Activated B cell treated with CpG ODN at 0.5 μM for 24 hours (primary cell): ENCODE measurements around the gene GCA. TPM values are rescaled to one million over a fixed set of nuclear protein-coding genes. Genes with fewer than 3 reads are reported as not detected.
A peak's percentile ranks its signal among the peaks of the same experiment; 100 is the strongest.

Experiments
- ATAC-seq: fragments of 200-7000 bp; cut with Tn5 transposase; one replicate; pipeline ENCODE4 v1.10.0; 2021; ENCODE audit warnings: low read depth, mild to moderate bottlenecking, moderate library complexity
- CTCF ChIA-PET: fragments of 350-600 bp; sonication (Branson Sonifier 250); formaldehyde crosslinking; loops from one replicate; lab custom pipeline; 2021; ENCODE audit warnings: antibody characterized with exemption; lab: Charles Lee
- POLR2A ChIA-PET: fragments of 350-600 bp; sonication (Branson Sonifier 250); formaldehyde crosslinking; loops from one replicate; lab custom pipeline; 2021; ENCODE audit warnings: antibody characterized with exemption; lab: Charles Lee
- DNase-seq: peaks from one replicate; pipeline ENCODE4 v3.0.0; 2022
- H3K27ac Mint-ChIP-seq: one replicate; pipeline ENCODE4 v1.8.0; 2020; ENCODE audit warnings: mixed read lengths
- H3K27me3 Mint-ChIP-seq: one replicate; pipeline ENCODE4 v1.8.0; 2021; ENCODE audit warnings: mixed read lengths
- H3K36me3 Mint-ChIP-seq: one replicate; pipeline ENCODE4 v1.8.0; 2021; ENCODE audit warnings: low read depth, mixed read lengths
- H3K4me1 Mint-ChIP-seq: one replicate; pipeline ENCODE4 v1.8.0; 2021; ENCODE audit warnings: mixed read lengths
- H3K4me3 Mint-ChIP-seq: one replicate; pipeline ENCODE4 v1.8.0; 2020; ENCODE audit warnings: mild to moderate bottlenecking, mixed read lengths
- H3K9me3 Mint-ChIP-seq: one replicate; pipeline ENCODE4 v1.8.0; 2020; ENCODE audit warnings: mixed read lengths
- intact Hi-C: fragments of 100-400 bp; cut with micrococcal nuclease; formaldehyde crosslinking; loops from one replicate; pipeline ENCODE4 v1.15.1; 2024
- total RNA-seq: library from RNA; stranded (reverse); gene quantifications from 2 replicates; pipeline ENCODE4 v1.2.3, GENCODE V29; 2022
- TF ChIP-seq, protein P1 (sequence below): fragments of 200-600 bp; IDR thresholded peaks from one replicate; pipeline ENCODE4 v1.8.0; 2022; ENCODE audit warnings: antibody characterized with exemption, mild to moderate bottlenecking

Gene GCA
- total RNA-seq, 1 donor from 2014 or later = 33.9 TPM

DNA sequence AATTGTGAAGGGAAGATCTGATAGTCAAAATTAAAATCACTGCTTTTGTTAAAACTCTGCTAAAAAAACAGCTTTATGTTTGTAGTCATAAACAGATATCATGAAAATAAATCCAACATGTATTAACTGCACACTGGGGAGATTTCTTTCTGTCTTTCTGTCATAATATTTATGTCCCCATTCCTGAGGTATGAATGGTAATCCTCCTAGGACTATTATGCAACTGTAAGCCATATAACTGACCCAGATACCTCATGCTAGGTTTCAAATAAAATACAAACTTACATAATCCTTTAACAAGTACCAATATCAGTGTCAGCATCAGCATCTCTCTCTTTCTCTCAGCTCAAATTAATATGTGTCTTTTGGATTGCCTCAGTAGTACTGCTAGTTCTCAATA, 43.7 kb upstream of the GCA start:
- intact Hi-C loops = no loop called here

DNA sequence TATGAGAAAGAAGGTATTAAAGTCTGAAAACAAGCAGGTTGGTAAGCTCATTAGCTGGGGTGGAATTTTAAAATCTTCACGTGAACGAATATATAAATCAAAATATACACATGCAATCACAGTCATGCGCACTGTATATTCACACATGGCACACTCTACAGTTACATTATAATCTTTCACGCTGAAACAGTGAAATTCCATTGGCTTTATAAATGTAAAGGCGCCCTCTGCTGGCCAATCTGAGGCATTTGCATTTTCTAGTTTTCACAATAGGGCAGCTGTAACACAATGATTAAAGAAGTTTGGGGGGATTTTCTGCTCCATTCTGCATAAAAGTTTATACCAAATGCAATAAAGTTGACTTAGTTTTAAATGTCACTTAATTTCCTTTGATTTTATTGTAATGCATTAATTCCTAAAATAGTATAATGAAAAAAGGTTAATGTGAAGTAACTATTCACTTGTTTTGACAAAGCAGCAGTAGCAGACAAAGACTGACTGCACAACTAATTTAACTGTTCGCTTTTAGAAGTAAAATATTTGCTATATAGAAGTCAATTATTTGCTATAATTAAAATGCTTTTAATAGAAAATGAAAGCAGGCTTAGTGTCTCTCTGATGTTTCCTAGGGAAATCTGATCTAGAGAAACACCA, 42.7 kb upstream of the GCA start:
- no peaks in the 10 kb centered on the region for H3K27me3 Mint-ChIP-seq
- TF ChIP-seq, protein P1, sequence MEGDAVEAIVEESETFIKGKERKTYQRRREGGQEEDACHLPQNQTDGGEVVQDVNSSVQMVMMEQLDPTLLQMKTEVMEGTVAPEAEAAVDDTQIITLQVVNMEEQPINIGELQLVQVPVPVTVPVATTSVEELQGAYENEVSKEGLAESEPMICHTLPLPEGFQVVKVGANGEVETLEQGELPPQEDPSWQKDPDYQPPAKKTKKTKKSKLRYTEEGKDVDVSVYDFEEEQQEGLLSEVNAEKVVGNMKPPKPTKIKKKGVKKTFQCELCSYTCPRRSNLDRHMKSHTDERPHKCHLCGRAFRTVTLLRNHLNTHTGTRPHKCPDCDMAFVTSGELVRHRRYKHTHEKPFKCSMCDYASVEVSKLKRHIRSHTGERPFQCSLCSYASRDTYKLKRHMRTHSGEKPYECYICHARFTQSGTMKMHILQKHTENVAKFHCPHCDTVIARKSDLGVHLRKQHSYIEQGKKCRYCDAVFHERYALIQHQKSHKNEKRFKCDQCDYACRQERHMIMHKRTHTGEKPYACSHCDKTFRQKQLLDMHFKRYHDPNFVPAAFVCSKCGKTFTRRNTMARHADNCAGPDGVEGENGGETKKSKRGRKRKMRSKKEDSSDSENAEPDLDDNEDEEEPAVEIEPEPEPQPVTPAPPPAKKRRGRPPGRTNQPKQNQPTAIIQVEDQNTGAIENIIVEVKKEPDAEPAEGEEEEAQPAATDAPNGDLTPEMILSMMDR = no peak
- intact Hi-C loops = loop anchor here (1.0 kb wide), 3 partner anchors 11 to 33 kb away; partner anchors contain the start of gene IFIH1
- peaks cover 18% of the 10 kb centered on the region for H3K36me3 Mint-ChIP-seq
- no peaks in the 10 kb centered on the region for H3K4me1 Mint-ChIP-seq
- no peak overlapping the region for H3K4me3 Mint-ChIP-seq
- no peak overlapping the region for H3K27ac Mint-ChIP-seq
- POLR2A ChIA-PET = interaction anchor here (1.4 kb wide), 1 partner anchor 17 kb away, joined by 4 read pairs; the partner anchor contains the start of gene IFIH1
- CTCF ChIA-PET = interaction anchor here (0.7 to 8.3 kb wide), 11 partner anchors 10 to 81 kb away, joined by 3 to 73 read pairs (median 4); partner anchors contain the start of genes GCA and IFIH1
- no peaks in the 10 kb centered on the region for H3K9me3 Mint-ChIP-seq
- no peak for DNase-seq
- ATAC-seq = peak; percentile 57

More for the DNA sequence above, 43.7 kb upstream of the GCA start:
- TF ChIP-seq, protein P1 = no peak
- H3K4me1 Mint-ChIP-seq = no peaks in the 10 kb centered on the region
- H3K27ac Mint-ChIP-seq = no peak overlapping the region
- H3K9me3 Mint-ChIP-seq = no peaks in the 10 kb centered on the region
- no peak overlapping the region for H3K4me3 Mint-ChIP-seq
- H3K36me3 Mint-ChIP-seq = peaks cover 17% of the 10 kb centered on the region
- POLR2A ChIA-PET = no interaction called here
- H3K27me3 Mint-ChIP-seq = no peaks in the 10 kb centered on the region
- no peak for DNase-seq
- CTCF ChIA-PET = interaction anchor here (0.7 to 8.3 kb wide), 7 partner anchors 9 to 80 kb away, joined by 3 to 73 read pairs (median 8); partner anchors contain the start of gene IFIH1
- ATAC-seq = no peak

DNA sequence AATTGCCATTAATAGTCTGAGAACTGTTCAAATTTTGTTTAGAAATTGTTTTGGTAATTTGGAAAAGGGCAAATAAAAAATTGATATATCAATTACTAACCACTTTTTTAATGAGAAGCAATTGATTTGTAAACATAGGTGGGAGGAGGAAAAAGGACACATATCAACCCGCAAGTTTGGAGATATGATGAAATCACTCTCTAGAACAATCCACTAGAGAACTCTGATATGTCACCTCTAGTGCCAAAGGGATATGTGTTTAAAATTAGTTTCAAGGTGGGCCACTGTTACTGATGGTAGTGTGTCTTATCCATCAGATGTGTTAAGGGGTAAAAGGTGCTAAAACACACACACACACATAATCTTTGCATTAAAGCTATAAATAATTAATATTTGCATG, 42.1 kb upstream of the GCA start:
- Mint-ChIP-seq H3K4me1 (no peaks in the 10 kb centered on the region), H3K9me3 (no peaks in the 10 kb centered on the region), H3K27ac (no peak overlapping the region), H3K27me3 (no peaks in the 10 kb centered on the region), H3K4me3 (no peak overlapping the region), H3K36me3 (peaks cover 21% of the 10 kb centered on the region)
- DNase-seq (no peak), ATAC-seq (no peak)
- ChIA-PET POLR2A (interaction anchor here (1.4 kb wide), 1 partner anchor 17 kb away, joined by 4 read pairs; the partner anchor contains the start of gene IFIH1), CTCF (interaction anchor here (0.7 to 8.3 kb wide), 11 partner anchors 9 to 81 kb away, joined by 3 to 73 read pairs (median 4); partner anchors contain the start of genes GCA and IFIH1)
- TF ChIP-seq, protein P1 = no peak
- intact Hi-C loops = loop anchor here (1.0 kb wide), 3 partner anchors 10 to 32 kb away; partner anchors contain the start of gene IFIH1

DNA sequence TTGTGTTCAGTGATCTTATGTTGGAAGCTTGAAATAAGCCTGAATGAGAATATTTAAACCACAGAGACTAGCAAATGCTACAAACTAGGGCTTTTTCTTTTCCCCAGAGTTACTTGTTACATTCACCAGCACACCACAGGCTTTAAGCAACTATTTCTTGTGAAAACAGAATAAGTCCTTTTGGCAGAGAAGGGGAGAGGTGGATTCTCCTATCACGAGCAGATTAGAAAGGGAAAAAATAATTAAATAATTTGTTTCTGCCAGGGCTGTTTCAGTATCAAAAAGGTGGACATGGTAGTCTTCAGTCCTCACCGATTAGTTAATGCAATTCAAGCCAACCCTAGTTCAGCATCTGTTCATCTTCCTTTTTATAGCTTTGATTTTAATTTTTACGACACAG, 38.0 kb upstream of the GCA start:
- intact Hi-C loops = no loop called here
- TF ChIP-seq, protein P1 = no peak
- POLR2A ChIA-PET = interaction anchor here (2.9 kb wide), 1 partner anchor 13 kb away, joined by 12 read pairs; the partner anchor contains the start of gene IFIH1
- no peaks in the 10 kb centered on the region for H3K4me1 Mint-ChIP-seq
- no peak for DNase-seq
- H3K4me3 Mint-ChIP-seq = no peak overlapping the region
- no peaks in the 10 kb centered on the region for H3K27me3 Mint-ChIP-seq
- H3K27ac Mint-ChIP-seq = no peak overlapping the region
- no peak for ATAC-seq
- CTCF ChIA-PET = interaction anchor here (1.1 kb wide), 1 partner anchor 85 kb away, joined by 5 read pairs; no protein-coding TSS in a partner anchor
- peaks cover 55% of the 10 kb centered on the region for H3K36me3 Mint-ChIP-seq
- H3K9me3 Mint-ChIP-seq = no peaks in the 10 kb centered on the region
